Measurements from ENCODE around the gene CDK12.

The CDK12 gene

DNA sequence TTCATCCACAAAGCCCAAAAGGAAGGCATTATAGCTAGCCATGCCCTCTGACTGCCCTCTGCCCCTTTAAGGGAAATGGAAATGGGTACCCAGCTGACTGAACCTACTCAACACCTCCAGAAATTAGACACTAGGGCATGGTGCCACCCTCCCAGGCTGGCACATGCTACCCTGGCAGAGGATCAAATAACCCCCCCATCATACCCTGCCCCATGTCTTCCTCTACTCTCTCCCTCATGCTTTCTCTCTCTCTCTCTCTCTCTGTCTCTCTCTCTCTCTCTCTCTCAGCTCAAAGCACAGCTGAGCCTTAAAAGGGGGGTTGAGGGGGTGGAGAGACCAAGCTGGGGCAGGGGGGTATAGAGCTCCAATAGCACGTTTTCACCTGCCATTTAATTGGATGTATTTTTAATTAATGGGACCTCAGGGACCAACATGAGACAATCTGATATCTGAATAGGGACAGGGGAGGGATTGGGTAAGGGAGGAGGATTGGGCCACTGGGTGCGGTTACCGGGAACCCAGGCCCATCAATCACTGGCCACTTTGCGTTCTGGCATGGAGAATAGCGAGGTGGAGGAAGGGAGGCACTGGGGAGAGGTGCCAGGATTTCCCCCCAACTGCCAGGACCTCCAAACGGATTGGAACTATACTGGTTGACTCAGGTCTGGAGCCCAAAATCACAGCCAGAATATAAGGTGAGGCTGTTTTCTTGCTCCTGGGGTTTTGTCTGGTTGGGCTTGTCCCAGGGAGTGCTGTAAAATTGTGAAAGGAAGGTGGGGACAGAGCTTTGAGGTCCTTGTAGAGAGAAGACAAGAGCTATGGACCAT, 88.7 kb downstream of the CDK12 start:
- DNase-seq (ENCODE audit: low spot score) = no peak

DNA sequence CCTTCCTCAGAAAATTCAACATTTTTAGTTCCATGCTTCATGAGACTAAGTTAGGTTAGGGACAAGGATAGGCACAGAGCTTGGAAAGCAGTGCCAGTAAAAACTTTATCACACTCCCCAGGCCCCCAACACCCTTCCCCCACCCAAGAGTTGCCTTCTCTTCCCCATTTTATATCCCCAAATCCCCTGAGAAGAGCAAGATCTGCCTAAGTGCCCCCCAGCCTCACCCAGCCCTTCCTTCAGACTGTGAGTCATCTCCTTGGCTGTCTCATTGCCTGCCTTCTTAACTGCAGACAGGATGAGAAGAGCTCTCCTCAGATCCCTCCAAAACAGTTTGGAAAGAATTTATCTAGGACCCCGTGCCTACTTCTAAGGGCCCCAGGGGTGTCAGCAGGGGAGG, 90.6 kb downstream of the CDK12 start:
- no peak for DNase-seq (ENCODE audit: low spot score)

- no peak for DNase-seq (ENCODE audit: low spot score)
These were observed 92.2 kb downstream of the CDK12 start for GRCh38 chr17:39553341-39553945.

DNA sequence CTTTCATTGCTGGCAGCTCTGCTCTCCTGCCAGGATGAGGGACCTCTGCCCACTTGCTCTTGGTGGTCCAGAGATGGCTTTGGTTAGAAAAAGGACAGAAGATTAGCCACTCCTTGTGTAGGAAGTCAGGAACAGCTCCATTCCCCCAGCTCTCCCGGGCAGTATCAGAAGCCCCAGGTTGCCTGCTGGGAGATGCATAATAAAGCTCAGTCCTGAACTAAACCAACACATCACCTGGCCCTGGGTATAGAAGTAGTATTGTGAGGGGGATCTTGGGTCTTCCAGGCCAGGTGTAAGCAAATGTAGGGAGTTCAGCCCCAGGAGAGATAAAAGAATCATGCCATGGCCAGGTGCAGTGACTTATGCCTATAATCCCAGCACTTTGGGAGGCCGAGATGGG, 94.1 kb downstream of the CDK12 start:
- no peak for DNase-seq (ENCODE audit: low spot score)

DNA sequence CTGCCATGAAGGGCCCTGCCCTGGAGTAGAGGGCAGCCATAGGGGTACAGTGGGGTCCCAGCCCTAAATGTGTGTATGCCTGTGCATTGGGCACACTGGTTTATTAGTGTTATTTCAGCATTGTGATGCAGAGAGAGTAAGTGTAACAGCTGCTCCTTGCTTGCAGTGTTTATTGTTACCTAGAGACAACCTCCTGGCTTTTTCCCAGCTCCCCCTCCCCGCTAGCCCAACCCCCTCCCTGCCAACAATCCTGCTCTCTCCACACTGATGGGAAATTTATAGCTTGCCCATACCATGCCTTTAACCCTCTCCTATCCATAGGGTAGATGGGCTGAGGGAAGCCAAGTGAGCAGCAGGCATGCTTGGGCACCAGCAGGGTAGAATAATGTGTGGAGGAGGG, 95.1 kb downstream of the CDK12 start:
- no peak for DNase-seq (ENCODE audit: low spot score)

GRCh38 chr17:39562395-39562794, 101.1 kb downstream of the CDK12 start:
- no peak for DNase-seq (ENCODE audit: low spot score)

- no peak for DNase-seq (ENCODE audit: low spot score)
These were observed 101.7 kb downstream of the CDK12 start for GRCh38 chr17:39562976-39563375.

- no peak for DNase-seq (ENCODE audit: low spot score)
These were observed 102.2 kb downstream of the CDK12 start for GRCh38 chr17:39563476-39563875.

DNA sequence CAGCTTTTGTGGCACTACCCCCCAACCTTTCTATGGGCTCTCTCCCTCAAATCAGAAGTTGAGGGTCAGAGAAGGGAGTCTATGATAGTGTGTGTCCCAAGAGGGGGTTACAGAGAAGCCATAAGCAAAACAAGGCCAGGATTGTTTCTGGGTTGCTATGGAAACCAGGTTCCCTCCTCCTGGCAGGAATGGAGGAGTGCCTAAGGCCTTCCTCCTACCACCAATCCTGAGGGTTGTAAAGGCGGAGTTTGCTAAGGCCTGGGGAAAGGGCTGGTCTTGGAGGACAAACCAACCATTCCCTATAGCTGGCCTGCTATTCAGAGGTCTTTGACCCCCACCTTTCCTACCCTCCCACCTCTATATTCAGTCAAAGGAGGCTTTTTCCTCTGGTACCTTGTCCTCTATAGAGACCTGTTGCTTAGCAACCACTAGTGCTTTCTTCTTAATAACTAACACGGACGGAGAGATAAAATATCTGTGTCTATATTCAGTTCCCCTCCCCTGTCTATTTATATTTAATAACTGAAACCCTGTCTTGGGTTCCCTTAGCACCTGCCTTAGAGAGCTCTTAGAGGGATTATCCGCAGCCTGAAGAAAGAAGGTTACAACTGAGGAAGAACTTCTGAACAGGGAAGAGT, 103.0 kb downstream of the CDK12 start:
- no peak for DNase-seq (ENCODE audit: low spot score)

DNA sequence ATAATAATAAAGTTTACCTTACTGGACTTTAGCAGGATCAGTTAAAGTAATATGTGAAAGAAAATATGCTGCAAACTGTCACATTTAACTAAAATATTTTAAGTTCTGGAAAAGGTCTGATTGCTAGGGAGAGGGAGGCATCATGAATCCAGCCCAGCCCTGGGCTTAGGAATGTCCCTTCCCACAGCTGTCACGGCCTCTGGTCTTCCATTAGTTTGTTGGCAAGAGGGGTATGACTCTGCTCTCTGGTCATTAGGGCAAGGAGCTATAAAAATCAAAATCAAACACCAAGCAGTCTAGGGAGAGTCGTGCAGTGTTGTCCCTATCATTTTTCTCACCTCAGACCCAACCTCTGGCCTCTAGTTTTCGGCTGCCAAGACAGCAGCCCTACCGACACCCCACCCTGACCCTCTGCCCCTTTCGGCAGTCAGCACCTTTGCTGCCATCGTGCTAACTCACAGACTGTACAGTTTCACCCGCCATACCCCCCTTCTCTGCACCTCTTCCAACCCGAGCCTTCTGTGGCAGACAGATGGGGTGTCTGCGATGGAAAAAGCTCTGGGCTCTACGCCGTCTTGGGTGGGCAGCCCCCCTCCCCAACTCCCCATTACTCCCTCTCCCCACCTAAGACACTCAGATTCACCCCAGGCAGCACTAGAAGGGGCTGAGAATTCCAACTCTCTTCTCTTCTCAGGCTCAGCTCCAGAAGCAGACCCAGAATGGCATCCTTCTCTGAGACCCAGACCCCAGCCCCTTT, 105.0 kb downstream of the CDK12 start:
- no peak for DNase-seq (ENCODE audit: low spot score)

- DNase-seq (ENCODE audit: low spot score) = no peak
These were observed 107.4 kb downstream of the CDK12 start for GRCh38 chr17:39568702-39569101.

DNA sequence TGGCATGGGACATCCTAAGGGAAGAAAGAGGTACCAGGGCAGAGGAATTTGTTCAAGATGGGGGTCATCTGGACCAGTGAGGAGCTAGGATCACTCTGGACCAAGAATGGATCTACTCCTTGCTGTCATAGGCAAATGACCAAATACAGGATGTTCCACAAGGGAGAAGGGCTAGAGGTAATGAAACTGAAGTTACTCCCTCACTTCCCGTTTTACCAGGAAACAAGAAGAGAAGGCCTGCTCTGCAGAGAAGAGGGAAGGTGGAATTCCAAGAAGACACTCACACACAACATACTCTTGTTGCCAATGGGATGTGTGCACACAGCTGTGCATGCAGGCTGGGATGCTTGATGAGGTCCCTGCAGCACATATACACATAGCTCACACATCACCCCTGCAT, 107.8 kb downstream of the CDK12 start:
- no peak for DNase-seq (ENCODE audit: low spot score)

GRCh38 chr17:39572121-39572520, 110.8 kb downstream of the CDK12 start:
- no peak for DNase-seq (ENCODE audit: low spot score)

- DNase-seq (ENCODE audit: low spot score) = peak; percentile 75
These were observed 112.4 kb downstream of the CDK12 start for GRCh38 chr17:39573447-39574298.

- no peak for DNase-seq (ENCODE audit: low spot score)
These were observed 114.9 kb downstream of the CDK12 start for GRCh38 chr17:39576187-39576586.

GRCh38 chr17:39578272-39578671, 117.0 kb downstream of the CDK12 start:
- DNase-seq (ENCODE audit: low spot score) = no peak

GRCh38 chr17:39579318-39580081, 118.2 kb downstream of the CDK12 start:
- no peak for DNase-seq (ENCODE audit: low spot score)

DNA sequence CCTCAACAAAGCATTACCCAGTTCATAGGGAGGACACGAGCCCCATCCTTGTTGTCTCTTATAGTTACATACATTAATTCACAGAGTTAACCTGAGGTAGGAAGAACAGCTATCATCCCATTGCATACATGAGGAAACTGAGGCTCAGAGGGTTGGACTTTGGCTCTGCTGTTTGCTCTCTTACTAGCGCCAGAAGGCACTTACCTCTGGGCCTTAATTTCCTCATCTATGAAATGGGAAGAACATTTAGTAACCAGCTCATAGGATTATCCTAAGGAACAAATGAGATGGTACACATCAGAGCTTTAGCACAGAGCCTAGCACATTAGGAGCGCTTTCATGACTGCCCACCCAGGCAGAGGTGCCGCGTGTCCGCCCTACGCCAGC, 118.8 kb downstream of the CDK12 start:
- no peak for DNase-seq (ENCODE audit: low spot score)

DNA sequence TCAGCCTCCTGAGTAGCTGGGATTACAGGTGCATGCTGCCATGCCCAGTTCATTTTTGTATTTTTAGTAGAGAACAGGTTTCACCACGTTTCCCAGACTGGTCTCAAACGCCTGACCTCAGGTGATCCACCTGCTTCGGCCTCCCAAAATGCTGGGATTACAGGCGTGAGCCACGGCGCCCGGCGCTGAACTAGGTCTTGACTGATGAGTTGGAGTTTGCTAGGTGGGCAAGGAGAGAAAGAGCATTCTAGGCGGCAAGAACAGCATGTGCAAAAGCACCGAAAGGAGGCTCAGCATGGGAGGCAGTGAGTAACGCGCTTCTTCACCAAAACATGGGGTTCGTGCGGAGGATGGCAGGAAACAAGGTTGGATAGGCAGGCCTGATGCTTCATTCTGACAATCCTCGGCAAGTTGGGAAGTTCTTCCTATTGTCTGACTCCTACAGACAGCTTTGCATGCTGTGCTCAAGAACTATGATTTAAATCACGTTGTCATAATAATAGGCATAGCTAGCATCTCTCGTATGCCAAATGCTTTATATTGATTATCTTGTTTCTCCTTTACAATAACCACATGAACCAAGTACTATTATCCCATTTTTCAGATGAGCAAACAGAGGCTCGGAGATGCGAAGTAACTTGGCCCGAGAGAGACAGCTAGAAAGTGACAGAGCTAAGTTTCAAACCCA, 119.9 kb downstream of the CDK12 start:
- no peak for DNase-seq (ENCODE audit: low spot score)

GRCh38 chr17:39581759-39582085, 120.4 kb downstream of the CDK12 start:
- no peak for DNase-seq (ENCODE audit: low spot score)
